Measurements from ENCODE around the gene CYB561D1.

Gene CYB561D1

DNA sequence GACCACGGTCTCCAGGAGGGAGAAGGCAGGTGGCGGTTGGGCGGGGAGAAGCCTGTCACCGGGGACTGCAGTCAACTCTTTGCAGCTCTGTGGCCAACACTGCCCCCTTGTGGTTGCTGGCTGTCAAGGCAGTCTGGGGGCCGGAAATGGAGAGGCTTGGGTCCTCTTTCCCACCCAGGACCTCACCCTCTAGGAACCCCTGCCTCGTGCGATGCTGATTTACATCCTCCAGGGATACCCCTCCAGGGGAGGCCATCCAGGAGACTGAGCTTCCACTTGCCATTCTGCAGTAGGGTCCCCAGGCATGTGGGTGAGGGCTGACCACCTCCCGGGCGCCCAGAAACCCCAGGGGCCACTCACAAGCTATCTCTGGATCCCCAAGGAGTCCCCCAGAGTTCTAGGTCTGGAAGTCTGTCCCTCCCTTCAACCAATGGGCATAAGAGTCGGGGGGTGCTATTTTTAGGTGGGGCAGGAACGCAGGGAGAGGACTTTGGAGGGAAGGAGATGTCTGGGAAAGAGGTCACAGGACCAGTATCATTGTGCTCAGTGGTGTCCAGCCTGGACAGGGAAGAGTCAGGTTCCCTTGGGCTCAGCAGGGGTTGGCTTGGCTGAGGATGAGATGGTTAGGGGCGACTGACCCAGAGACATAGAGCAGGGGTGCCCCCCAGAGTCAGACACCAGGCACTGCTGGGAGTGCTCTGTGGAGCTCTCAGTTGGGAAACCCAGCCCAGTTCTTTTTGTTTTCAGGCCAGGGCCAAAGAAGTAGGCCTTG is 38.7 kb downstream of the CYB561D1 start:
- DNase-seq (ENCODE audit: low read depth), result peak; percentile 90
- peaks cover 15% of the 10 kb centered on the region for H3K4me1 ChIP-seq (ENCODE audit: control insufficient read depth, insufficient read depth, low read length)
- peaks cover under 1% of the 10 kb centered on the region for H3K27me3 ChIP-seq (replicated peaks; ENCODE audit: control insufficient read depth, insufficient read depth, low read length)
- H3K4me3 ChIP-seq (ENCODE audit: low read length), result peak overlapping the region; percentile 18
- peak overlapping the region; percentile 35 for H3K9ac ChIP-seq (ENCODE audit: low read length)
- H3K9me3 ChIP-seq (ENCODE audit: control insufficient read depth, low read length), result no peaks in the 10 kb centered on the region
- no peaks in the 10 kb centered on the region for H3K36me3 ChIP-seq (ENCODE audit: control insufficient read depth, insufficient read depth, low read length, severe bottlenecking)

DNA sequence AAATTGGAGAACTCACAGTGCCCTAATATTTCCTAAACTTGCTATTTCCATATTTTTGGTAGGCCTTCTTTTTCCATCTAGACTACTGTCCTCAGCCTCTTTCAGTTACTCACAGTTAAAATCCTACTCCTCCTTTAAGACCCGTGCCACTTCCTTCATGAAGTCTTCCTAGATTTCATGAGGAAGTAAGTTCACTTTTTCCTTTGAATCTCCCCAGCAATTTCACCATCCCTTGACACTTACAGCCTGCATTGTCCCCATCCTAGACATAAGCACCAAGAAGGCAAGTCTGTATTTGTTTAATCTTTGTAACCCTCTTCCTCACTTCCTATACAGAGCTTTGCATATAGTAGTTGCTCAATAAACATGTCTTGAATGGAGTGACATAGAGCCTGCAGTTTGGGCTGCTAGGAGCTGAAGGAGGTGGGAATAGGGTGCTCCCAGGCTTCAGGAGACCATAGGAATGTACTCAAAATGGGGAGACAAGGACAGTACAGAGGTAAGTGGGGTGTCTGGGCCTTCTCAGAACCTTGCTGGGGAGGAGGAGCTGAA is 40.5 kb downstream of the CYB561D1 start:
- no peaks in the 10 kb centered on the region for H3K9me3 ChIP-seq (ENCODE audit: control insufficient read depth, low read length)
- H3K9ac ChIP-seq (ENCODE audit: low read length), result no peak overlapping the region
- no peak for DNase-seq (ENCODE audit: low read depth)
- no peak overlapping the region for H3K4me3 ChIP-seq (ENCODE audit: low read length)
- no peaks in the 10 kb centered on the region for H3K27me3 ChIP-seq (replicated peaks; ENCODE audit: control insufficient read depth, insufficient read depth, low read length)
- no peaks in the 10 kb centered on the region for H3K36me3 ChIP-seq (ENCODE audit: control insufficient read depth, insufficient read depth, low read length, severe bottlenecking)
- H3K4me1 ChIP-seq (ENCODE audit: control insufficient read depth, insufficient read depth, low read length), result peaks cover 5% of the 10 kb centered on the region

- no peak overlapping the region for H3K4me3 ChIP-seq (ENCODE audit: low read length)
- peaks cover 5% of the 10 kb centered on the region for H3K4me1 ChIP-seq (ENCODE audit: control insufficient read depth, insufficient read depth, low read length)
- no peaks in the 10 kb centered on the region for H3K9me3 ChIP-seq (ENCODE audit: control insufficient read depth, low read length)
- no peaks in the 10 kb centered on the region for H3K27me3 ChIP-seq (replicated peaks; ENCODE audit: control insufficient read depth, insufficient read depth, low read length)
- no peak for DNase-seq (ENCODE audit: low read depth)
- no peaks in the 10 kb centered on the region for H3K36me3 ChIP-seq (ENCODE audit: control insufficient read depth, insufficient read depth, low read length, severe bottlenecking)
- H3K9ac ChIP-seq (ENCODE audit: low read length), result no peak overlapping the region
These were observed 41.6 kb downstream of the CYB561D1 start for GRCh38 chr1:109535481-109535880.

DNA sequence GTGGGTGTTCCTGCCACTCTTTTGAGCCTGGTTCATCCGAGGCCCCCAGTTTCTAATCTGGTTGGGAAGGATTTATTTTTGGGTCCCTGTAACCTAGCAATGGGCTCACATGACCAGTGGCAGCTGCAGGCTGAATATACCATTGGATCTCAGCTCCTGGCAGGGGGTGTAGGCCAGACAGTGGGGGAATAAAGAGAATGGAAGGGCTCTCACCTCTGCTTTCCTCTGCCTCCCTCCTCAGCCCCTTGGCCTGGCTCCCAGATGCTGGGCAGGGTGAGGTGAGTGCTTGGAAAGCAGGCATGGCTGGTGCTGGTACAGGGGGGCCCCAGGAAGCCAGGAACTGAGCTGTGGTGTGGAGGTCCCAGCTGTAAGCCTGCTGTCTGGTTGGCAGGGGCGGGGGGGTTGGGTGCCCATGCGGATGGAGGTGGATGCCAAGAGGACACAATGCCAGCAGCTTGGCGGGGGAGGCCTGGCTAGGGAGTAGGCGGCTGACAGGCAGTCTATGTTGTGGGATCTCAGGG is 42.1 kb downstream of the CYB561D1 start:
- DNase-seq (ENCODE audit: low read depth), result no peak
- H3K9ac ChIP-seq (ENCODE audit: low read length), result no peak overlapping the region
- peaks cover 5% of the 10 kb centered on the region for H3K4me1 ChIP-seq (ENCODE audit: control insufficient read depth, insufficient read depth, low read length)
- H3K9me3 ChIP-seq (ENCODE audit: control insufficient read depth, low read length), result no peaks in the 10 kb centered on the region
- H3K27me3 ChIP-seq (replicated peaks; ENCODE audit: control insufficient read depth, insufficient read depth, low read length), result no peaks in the 10 kb centered on the region
- H3K36me3 ChIP-seq (ENCODE audit: control insufficient read depth, insufficient read depth, low read length, severe bottlenecking), result no peaks in the 10 kb centered on the region
- H3K4me3 ChIP-seq (ENCODE audit: low read length), result no peak overlapping the region

DNA sequence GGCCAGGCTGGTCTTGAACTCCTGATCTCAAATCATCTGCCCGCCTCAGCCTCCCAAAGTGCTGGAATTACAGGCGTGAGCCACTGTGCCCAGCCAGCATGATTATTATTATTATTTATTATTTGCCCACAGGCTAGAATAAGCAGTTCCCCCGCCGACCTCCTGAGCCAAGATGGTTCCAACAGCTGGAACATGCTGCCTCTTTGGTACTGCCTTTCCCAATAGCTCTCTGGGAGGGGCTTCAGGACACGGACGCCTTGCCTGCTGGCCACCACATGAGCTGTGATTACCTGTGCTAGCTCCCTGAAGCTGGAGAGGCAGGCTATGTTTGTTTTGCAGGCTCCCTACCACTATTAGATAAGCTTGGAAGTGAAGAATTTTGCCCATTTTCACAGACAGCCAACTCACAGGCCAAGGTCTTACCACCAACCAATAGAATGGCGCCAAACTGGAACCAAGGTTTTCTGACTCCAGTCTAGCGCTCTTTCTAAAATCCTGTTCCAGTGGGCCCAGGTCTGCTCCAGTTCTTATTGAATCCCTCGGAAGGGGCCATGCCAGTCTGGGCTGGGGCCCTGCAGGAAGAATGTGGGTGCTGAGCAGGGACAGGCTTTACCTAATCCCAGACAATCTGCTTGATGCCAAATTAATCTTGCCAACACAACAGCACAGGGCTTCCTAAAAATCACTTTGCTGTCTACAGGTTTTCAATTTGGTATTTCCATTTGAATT is 43.7 kb downstream of the CYB561D1 start:
- no peak for DNase-seq (ENCODE audit: low read depth)

DNA sequence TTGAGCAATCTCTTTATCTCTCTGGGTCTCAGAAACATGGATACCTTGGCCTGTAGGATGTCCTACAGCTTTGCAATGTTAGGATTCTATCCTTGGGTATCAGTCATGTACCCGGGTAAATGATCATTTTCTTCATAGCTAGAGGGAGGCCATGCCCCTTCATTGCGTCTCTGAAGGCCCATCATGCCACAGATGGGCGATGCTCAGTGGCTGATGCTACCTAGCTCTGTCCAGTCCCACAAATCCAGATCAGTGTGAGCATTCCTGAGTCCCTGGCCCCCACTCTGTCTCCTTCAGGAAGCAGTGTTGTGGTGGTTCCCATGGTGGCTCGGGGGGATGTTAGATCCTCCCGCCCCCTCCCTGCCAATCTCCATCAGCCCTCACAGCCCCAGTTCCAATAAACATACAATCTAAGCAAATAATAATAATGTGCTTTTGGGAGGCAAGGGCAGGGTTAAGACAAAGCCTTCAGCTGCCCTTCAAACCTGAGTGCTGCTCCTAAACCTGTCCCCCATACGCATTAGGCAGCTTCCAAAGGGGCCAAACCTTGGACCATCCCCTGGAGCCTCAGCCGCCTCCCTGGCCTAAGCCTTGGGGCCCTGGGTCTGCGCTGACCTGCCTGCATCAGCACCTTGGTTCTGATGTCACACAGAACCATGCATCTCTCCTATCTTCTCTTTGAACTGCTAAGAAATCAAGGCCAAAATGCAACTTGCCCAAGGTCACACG is 45.1 kb downstream of the CYB561D1 start:
- no peaks in the 10 kb centered on the region for H3K36me3 ChIP-seq (ENCODE audit: control insufficient read depth, insufficient read depth, low read length, severe bottlenecking)
- no peak overlapping the region for H3K9ac ChIP-seq (ENCODE audit: low read length)
- H3K9me3 ChIP-seq (ENCODE audit: control insufficient read depth, low read length), result no peaks in the 10 kb centered on the region
- no peaks in the 10 kb centered on the region for H3K27me3 ChIP-seq (replicated peaks; ENCODE audit: control insufficient read depth, insufficient read depth, low read length)
- DNase-seq (ENCODE audit: low read depth), result no peak
- H3K4me1 ChIP-seq (ENCODE audit: control insufficient read depth, insufficient read depth, low read length), result peaks cover 7% of the 10 kb centered on the region
- no peak overlapping the region for H3K4me3 ChIP-seq (ENCODE audit: low read length)

More for the DNA sequence above, 43.7 kb downstream of the CYB561D1 start:
- Histone ChIP-seq H3K4me1 (ENCODE audit: control insufficient read depth, insufficient read depth, low read length) (peaks cover 9% of the 10 kb centered on the region), H3K36me3 (ENCODE audit: control insufficient read depth, insufficient read depth, low read length, severe bottlenecking) (no peaks in the 10 kb centered on the region), H3K9ac (ENCODE audit: low read length) (no peak overlapping the region), H3K27me3 (replicated peaks; ENCODE audit: control insufficient read depth, insufficient read depth, low read length) (no peaks in the 10 kb centered on the region), H3K9me3 (ENCODE audit: control insufficient read depth, low read length) (no peaks in the 10 kb centered on the region), H3K4me3 (ENCODE audit: low read length) (no peak overlapping the region)

- Histone ChIP-seq H3K9ac (ENCODE audit: low read length) (no peak within 1 kb of the TSS), H3K36me3 (ENCODE audit: control insufficient read depth, insufficient read depth, low read length, severe bottlenecking) (no peaks in the 10 kb centered on the region), H3K27me3 (replicated peaks; ENCODE audit: control insufficient read depth, insufficient read depth, low read length) (no peaks in the 10 kb centered on the region), H3K4me1 (ENCODE audit: control insufficient read depth, insufficient read depth, low read length) (peaks cover 7% of the 10 kb centered on the region), H3K4me3 (ENCODE audit: low read length) (no peak within 1 kb of the TSS), H3K9me3 (ENCODE audit: control insufficient read depth, low read length) (no peaks in the 10 kb centered on the region)
- no peak for DNase-seq (ENCODE audit: low read depth)
These were observed 45.8 kb downstream of the CYB561D1 start, which contains the start of gene GPR61 for GRCh38 chr1:109539676-109540075. GPR61 (plus strand) TSS chr1:109539872; CDS start chr1:109543023, 3,151 bp downstream.

DNA sequence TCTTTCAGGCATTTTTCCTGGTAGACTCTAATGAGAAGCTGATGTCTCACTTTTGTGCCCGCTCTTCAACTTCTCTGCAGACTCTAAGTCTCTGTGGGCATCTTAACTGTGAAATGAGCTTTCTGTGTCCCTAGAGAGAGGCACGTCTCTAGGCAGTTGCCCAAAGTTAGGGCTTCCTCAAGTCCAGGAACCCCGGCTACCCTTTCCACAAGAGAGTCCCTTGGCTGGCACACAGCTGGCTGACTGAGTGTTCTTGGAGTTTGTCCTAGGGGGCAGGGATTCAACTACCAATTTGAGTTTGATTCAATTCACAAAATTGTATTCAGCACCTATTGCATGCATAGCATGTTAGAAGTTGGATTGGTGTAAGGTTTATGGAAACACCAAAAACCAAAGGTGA is 47.2 kb downstream of the CYB561D1 start:
- no peak overlapping the region for H3K4me3 ChIP-seq (ENCODE audit: low read length)
- H3K4me1 ChIP-seq (ENCODE audit: control insufficient read depth, insufficient read depth, low read length), result peaks cover 7% of the 10 kb centered on the region
- H3K36me3 ChIP-seq (ENCODE audit: control insufficient read depth, insufficient read depth, low read length, severe bottlenecking), result no peaks in the 10 kb centered on the region
- DNase-seq (ENCODE audit: low read depth), result no peak
- H3K27me3 ChIP-seq (replicated peaks; ENCODE audit: control insufficient read depth, insufficient read depth, low read length), result no peaks in the 10 kb centered on the region
- no peaks in the 10 kb centered on the region for H3K9me3 ChIP-seq (ENCODE audit: control insufficient read depth, low read length)
- no peak overlapping the region for H3K9ac ChIP-seq (ENCODE audit: low read length)

- H3K9me3 ChIP-seq (ENCODE audit: control insufficient read depth, low read length), result no peaks in the 10 kb centered on the region
- no peak for DNase-seq (ENCODE audit: low read depth)
- no peaks in the 10 kb centered on the region for H3K36me3 ChIP-seq (ENCODE audit: control insufficient read depth, insufficient read depth, low read length, severe bottlenecking)
- H3K27me3 ChIP-seq (replicated peaks; ENCODE audit: control insufficient read depth, insufficient read depth, low read length), result no peaks in the 10 kb centered on the region
- H3K4me1 ChIP-seq (ENCODE audit: control insufficient read depth, insufficient read depth, low read length), result peaks cover 20% of the 10 kb centered on the region
- no peak overlapping the region for H3K4me3 ChIP-seq (ENCODE audit: low read length)
- no peak overlapping the region for H3K9ac ChIP-seq (ENCODE audit: low read length)
These were observed 48.8 kb downstream of the CYB561D1 start for GRCh38 chr1:109542657-109543056.

- H3K9me3 ChIP-seq (ENCODE audit: control insufficient read depth, low read length), result no peaks in the 10 kb centered on the region
- H3K9ac ChIP-seq (ENCODE audit: low read length), result no peak overlapping the region
- no peak overlapping the region for H3K4me3 ChIP-seq (ENCODE audit: low read length)
- DNase-seq (ENCODE audit: low read depth), result no peak
- H3K36me3 ChIP-seq (ENCODE audit: control insufficient read depth, insufficient read depth, low read length, severe bottlenecking), result no peaks in the 10 kb centered on the region
- H3K27me3 ChIP-seq (replicated peaks; ENCODE audit: control insufficient read depth, insufficient read depth, low read length), result no peaks in the 10 kb centered on the region
- peaks cover 21% of the 10 kb centered on the region for H3K4me1 ChIP-seq (ENCODE audit: control insufficient read depth, insufficient read depth, low read length)
These were observed 49.5 kb downstream of the CYB561D1 start for GRCh38 chr1:109543283-109543987.

All from adipocyte (in vitro differentiated cells).